CD14-positive monocyte (primary cell): ENCODE data around the gene VSTM4. TPM values are rescaled to one million over a fixed set of nuclear protein-coding genes. Genes with fewer than 3 reads are reported as not detected.

Source experiments
- DNase-seq, 3 donors: peaks; one replicate each; pipeline ENCODE4 v3.0.0-alpha.2; 2011 to 2022
- H2AFZ ChIP-seq: 2 replicates; pipeline ENCODE4 v1.6.0; 2012; ENCODE audit warnings: mild to moderate bottlenecking, low read depth, low read length, inconsistent platforms; ENCODE audit not compliant: insufficient read depth, poor library complexity, severe bottlenecking
- H3K27ac ChIP-seq, 2 donors: 1 replicate in 1 of 2; 2 replicates in 1 of 2; pipeline ENCODE4 v1.5.1; 2012 to 2013; ENCODE audit warnings: low read length in 2 of 2, control low read depth in 1 of 2, inconsistent platforms in 1 of 2, low read depth in 1 of 2, mild to moderate bottlenecking in 1 of 2
- H3K27me3 ChIP-seq, 2 donors: one replicate each; pipeline versions ENCODE4 v1.6.0 to v1.6.1; 2011 to 2013; ENCODE audit warnings: low read length in 2 of 2; ENCODE audit not compliant: control insufficient read depth in 2 of 2, insufficient read depth in 2 of 2
- H3K36me3 ChIP-seq, 2 donors: replicated peaks in 1 of 2; 1 replicate in 1 of 2; 2 replicates in 1 of 2; pipeline versions ENCODE4 v1.5.1 to v1.6.1; 2012 to 2013; ENCODE audit warnings: low read length in 2 of 2, control low read depth in 1 of 2, inconsistent platforms in 1 of 2, mild to moderate bottlenecking in 1 of 2; ENCODE audit not compliant: insufficient read depth in 2 of 2, control insufficient read depth in 1 of 2
- H3K4me1 ChIP-seq, 2 donors: 1 replicate in 1 of 2; 2 replicates in 1 of 2; pipeline versions ENCODE4 v1.5.1 to v1.6.1; 2012 to 2013; ENCODE audit warnings: low read length in 2 of 2, control low read depth in 1 of 2, inconsistent platforms in 1 of 2, mild to moderate bottlenecking in 1 of 2, moderate library complexity in 1 of 2; ENCODE audit not compliant: insufficient read depth in 2 of 2, control insufficient read depth in 1 of 2
- H3K4me2 ChIP-seq: replicated peaks from 2 replicates; pipeline ENCODE3; 2012; ENCODE audit warnings: low read length, moderate library complexity, mild to moderate bottlenecking; ENCODE audit not compliant: poor library complexity, severe bottlenecking; ENCODE audit errors: extremely low read depth
- H3K4me3 ChIP-seq, 3 experiments: fragments of 200-600 bp in 1 of 3; sonication (generic) in 1 of 3; replicated peaks in 1 of 3; 1 replicate in 2 of 3; 2 replicates in 1 of 3; pipeline ENCODE4 v1.5.1; 2011 to 2013; ENCODE audit warnings: low read length in 3 of 3, mild to moderate bottlenecking in 3 of 3, control low read depth in 2 of 3, low read depth in 2 of 3, inconsistent platforms in 1 of 3, moderate library complexity in 1 of 3
- H3K79me2 ChIP-seq: 2 replicates; pipeline ENCODE4 v1.6.0; 2012; ENCODE audit warnings: mild to moderate bottlenecking, control low read depth, inconsistent platforms, low read length, moderate library complexity; ENCODE audit not compliant: insufficient read depth
- H3K9ac ChIP-seq: 2 replicates; pipeline ENCODE4 v1.6.0; 2017; ENCODE audit warnings: low read length, mild to moderate bottlenecking; ENCODE audit not compliant: insufficient read depth, poor library complexity, severe bottlenecking
- H3K9me3 ChIP-seq, 2 donors: replicated peaks in 1 of 2; 1 replicate in 1 of 2; 2 replicates in 1 of 2; pipeline versions ENCODE4 v1.5.1 to v1.6.1; 2012 to 2013; ENCODE audit warnings: low read length in 2 of 2, control low read depth in 1 of 2; ENCODE audit not compliant: control insufficient read depth in 1 of 2, insufficient read depth in 1 of 2
- H4K20me1 ChIP-seq: 2 replicates; pipeline ENCODE4 v1.6.0; 2012; ENCODE audit warnings: mild to moderate bottlenecking, low read length, control low read depth, moderate library complexity; ENCODE audit not compliant: insufficient read depth
- H3K27ac Mint-ChIP-seq, 7 donors: one replicate each; pipeline ENCODE4 v1.8.0; 2020; ENCODE audit warnings: mild to moderate bottlenecking in 7 of 7, mixed read lengths in 7 of 7, moderate library complexity in 6 of 7, inconsistent platforms in 2 of 7
- H3K27me3 Mint-ChIP-seq, 3 donors: one replicate each; pipeline ENCODE4 v1.8.0; 2021 to 2022; ENCODE audit warnings: low read depth in 3 of 3, mild to moderate bottlenecking in 3 of 3, mixed read lengths in 3 of 3, moderate library complexity in 3 of 3, inconsistent platforms in 1 of 3
- H3K36me3 Mint-ChIP-seq, 2 donors: one replicate each; pipeline ENCODE4 v1.8.0; 2020; ENCODE audit warnings: mixed read lengths in 2 of 2, inconsistent platforms in 1 of 2, mild to moderate bottlenecking in 1 of 2
- H3K4me1 Mint-ChIP-seq: one replicate; pipeline ENCODE4 v1.8.0; 2020; ENCODE audit warnings: mild to moderate bottlenecking, mixed read lengths
- H3K4me3 Mint-ChIP-seq, 2 donors: one replicate each; pipeline ENCODE4 v1.8.0; 2020; ENCODE audit warnings: mild to moderate bottlenecking in 2 of 2, mixed read lengths in 2 of 2, moderate library complexity in 1 of 2
- H3K9me3 Mint-ChIP-seq, 7 donors: one replicate each; pipeline ENCODE4 v1.8.0; 2020 to 2022; ENCODE audit warnings: mixed read lengths in 7 of 7, mild to moderate bottlenecking in 6 of 7, moderate library complexity in 6 of 7, inconsistent platforms in 2 of 7
- WGBS: methylation state at CpG from one replicate; pipeline ENCODE4 v1.1.5; 2013; ENCODE audit warnings: missing lambda C conversion rate; ENCODE audit not compliant: insufficient coverage; 5-methylcytosine and 5-hydroxymethylcytosine counted together
- intact Hi-C, 2 donors: fragments of 100-400 bp; cut with micrococcal nuclease; formaldehyde crosslinking; loops; one replicate each; pipeline versions ENCODE4 v1.15.0 to v1.15.1; 2023
- polyA plus RNA-seq, 3 donors: library from polyadenylated mRNA; depleted of rRNA in 1 of 3; unstranded in 2 of 3; stranded (reverse) in 1 of 3; fragments of 300-500 nt in 2 of 3; fragments of >200 nt in 1 of 3; fragmentation: Illumina TruSeq in 2 of 3; gene quantifications; 1 replicate in 2 of 3; 2 replicates in 1 of 3; pipeline ENCODE4 v1.2.3, GENCODE V29; 2012 to 2021
- TF ChIP-seq, protein P1 (sequence below): fragments of 200-600 bp; IDR thresholded peaks from one replicate; pipeline ENCODE4 v1.8.0; 2022; ENCODE audit warnings: antibody characterized with exemption, mild to moderate bottlenecking

The VSTM4 gene
- polyA plus RNA-seq, 3 donors = not detected

DNA sequence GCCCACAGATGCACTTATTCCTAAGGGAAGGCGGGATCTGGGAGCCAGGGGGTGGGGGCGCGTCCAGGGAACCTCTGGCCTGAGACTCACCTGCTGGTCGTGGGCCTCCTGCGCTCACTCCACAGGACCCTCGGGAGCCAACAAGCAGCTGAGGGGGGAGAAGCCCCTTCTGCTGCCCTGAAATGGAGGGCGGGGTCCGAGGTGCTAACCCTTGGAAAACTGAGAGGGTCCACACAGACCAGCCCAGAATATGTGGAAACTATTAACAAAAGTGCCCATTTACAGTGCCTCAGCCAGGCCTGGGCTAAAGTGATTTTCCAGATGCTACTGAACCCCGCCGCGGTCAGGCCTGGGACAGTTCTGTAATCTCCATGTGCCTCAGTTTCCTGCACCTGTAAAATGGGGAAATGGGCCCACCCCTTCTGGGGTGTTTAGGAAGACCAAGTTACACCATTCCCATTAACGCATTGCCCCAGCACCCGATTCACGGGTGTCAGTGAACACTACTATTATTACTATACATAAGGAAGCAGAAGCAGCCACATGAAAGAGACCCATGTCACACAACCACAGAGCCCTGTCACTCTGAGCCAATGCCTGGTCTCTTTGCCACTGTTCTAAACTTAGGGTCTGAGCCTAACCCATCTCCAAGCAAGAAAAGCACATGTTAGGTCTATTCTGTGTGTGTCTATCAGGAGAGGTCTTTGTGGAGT is 630 bp upstream of the VSTM4 start:
- Histone ChIP-seq H3K4me1 (no peaks in the 10 kb centered on the region), H3K4me3 (no peak overlapping the region), H3K4me2 (peak overlapping the region; percentile 38), H3K27ac (no peak overlapping the region), H3K27me3 (peaks cover 2 to 22% of the 10 kb centered on the region in 2 donors), H3K9ac (no peak overlapping the region), H3K79me2 (no peaks in the 10 kb centered on the region), H3K9me3 (no peaks in the 10 kb centered on the region), H4K20me1 (no peaks in the 10 kb centered on the region), H2AFZ (no peak overlapping the region), H3K36me3 (no peaks in the 10 kb centered on the region)
- DNase-seq = no peak
- H3K36me3 Mint-ChIP-seq = no peaks in the 10 kb centered on the region
- intact Hi-C loops = no loop called here
- WGBS = 74% methylated on average over 13 of the region's 14 CpGs
- H3K27ac Mint-ChIP-seq = no peak overlapping the region
- TF ChIP-seq, protein P1, sequence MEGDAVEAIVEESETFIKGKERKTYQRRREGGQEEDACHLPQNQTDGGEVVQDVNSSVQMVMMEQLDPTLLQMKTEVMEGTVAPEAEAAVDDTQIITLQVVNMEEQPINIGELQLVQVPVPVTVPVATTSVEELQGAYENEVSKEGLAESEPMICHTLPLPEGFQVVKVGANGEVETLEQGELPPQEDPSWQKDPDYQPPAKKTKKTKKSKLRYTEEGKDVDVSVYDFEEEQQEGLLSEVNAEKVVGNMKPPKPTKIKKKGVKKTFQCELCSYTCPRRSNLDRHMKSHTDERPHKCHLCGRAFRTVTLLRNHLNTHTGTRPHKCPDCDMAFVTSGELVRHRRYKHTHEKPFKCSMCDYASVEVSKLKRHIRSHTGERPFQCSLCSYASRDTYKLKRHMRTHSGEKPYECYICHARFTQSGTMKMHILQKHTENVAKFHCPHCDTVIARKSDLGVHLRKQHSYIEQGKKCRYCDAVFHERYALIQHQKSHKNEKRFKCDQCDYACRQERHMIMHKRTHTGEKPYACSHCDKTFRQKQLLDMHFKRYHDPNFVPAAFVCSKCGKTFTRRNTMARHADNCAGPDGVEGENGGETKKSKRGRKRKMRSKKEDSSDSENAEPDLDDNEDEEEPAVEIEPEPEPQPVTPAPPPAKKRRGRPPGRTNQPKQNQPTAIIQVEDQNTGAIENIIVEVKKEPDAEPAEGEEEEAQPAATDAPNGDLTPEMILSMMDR = no peak
- H3K27me3 Mint-ChIP-seq = peaks cover 22 to 29% (median 25%) of the 10 kb centered on the region in 3 donors
- H3K4me1 Mint-ChIP-seq = peaks cover 19% of the 10 kb centered on the region
- no peaks in the 10 kb centered on the region for H3K9me3 Mint-ChIP-seq
- H3K4me3 Mint-ChIP-seq = peak overlapping the region; percentile 12 to 75

- H3K4me2 ChIP-seq = peak overlapping the region; percentile 62
- no peak overlapping the region for H3K27ac ChIP-seq
- Mint-ChIP-seq H3K9me3 (no peaks in the 10 kb centered on the region), H3K36me3 (no peaks in the 10 kb centered on the region), H3K27ac (no peak overlapping the region), H3K4me1 (peaks cover 19% of the 10 kb centered on the region), H3K27me3 (peaks cover 25 to 33% (median 27%) of the 10 kb centered on the region in 3 donors), H3K4me3 (peak overlapping the region; percentile 64 to 86)
- no peak for DNase-seq
- H3K9ac ChIP-seq = no peak overlapping the region
- no peaks in the 10 kb centered on the region for H3K79me2 ChIP-seq
- H3K4me1 ChIP-seq = no peaks in the 10 kb centered on the region
- intact Hi-C loops = no loop called here
- H4K20me1 ChIP-seq = no peaks in the 10 kb centered on the region
- 58% methylated on average over 8 of the region's 9 CpGs for WGBS
- no peak overlapping the region for H3K4me3 ChIP-seq
- TF ChIP-seq, protein P1 = no peak
- no peaks in the 10 kb centered on the region for H3K36me3 ChIP-seq
- peak overlapping the region; percentile 53 for H2AFZ ChIP-seq
- peaks cover 2 to 22% of the 10 kb centered on the region in 2 donors for H3K27me3 ChIP-seq
- H3K9me3 ChIP-seq = no peaks in the 10 kb centered on the region
These were observed 656 bp downstream of the VSTM4 start for GRCh38 chr10:49114718-49115014.
